Measurements from ENCODE around the gene ANO8. TPM values are rescaled to one million over a fixed set of nuclear protein-coding genes. Genes with fewer than 3 reads are reported as not detected.
"Not testable (repeated sequence)": the region's sequence is repeated elsewhere in the genome, so short reads cannot be mapped to it uniquely, and the experiment has no call there.

ANO8 gene
- total RNA-seq, 4 donors from 2014 or later: 6.2 to 24.5 (median 9.9) TPM

DNA sequence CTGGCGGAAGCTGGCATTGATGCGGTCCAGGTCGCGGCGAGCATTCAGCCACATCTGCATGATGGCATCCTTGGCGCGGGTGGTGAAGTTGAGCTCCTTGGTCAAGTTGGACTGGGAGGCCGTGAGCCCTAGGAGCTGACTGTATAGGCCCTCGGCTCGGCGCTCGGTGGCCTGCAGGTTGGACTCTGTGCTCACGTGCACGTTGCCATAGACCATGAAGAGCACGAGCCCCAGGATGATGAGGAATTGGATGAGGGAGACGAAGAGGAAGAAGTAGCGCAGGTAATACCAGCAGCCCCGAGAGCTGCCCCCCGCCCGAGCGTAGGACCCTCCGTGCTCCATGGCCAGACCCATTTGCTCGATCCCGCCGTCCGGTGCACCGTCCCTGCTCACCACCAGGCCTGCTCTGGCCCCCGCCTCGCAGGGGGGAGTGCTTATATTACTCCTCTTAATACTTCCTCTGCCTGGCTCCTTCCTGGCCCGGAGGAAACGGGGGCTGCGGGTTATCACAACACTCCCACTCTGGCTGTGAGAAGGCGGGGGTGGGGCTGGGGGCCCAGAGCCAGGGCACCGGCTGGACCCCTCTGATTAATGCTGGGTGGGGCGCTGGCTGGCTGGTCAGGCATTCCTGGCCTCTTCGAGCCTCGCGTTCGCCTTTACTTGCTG lies 42.4 kb upstream of the ANO8 start, which contains the start of gene PLVAP:
TSS of gene PLVAP (minus strand) at position 408 of the 666 bp plus-strand sequence. CDS start at position 354, 54 bp downstream.
- in situ Hi-C loops (cut with MboI; ENCODE audit: low sequenced_read_pairs in 4 of 4): no loop called here
- Histone ChIP-seq H3K4me3 (peak within 1 kb of the TSS in 3 of 4 donors; percentile 1 to 33 (median 25)), H3K4me1 (peaks cover 13 to 19% of the 10 kb centered on the region in 2 donors), H3K27ac (peak within 1 kb of the TSS; percentile 4 to 50 (median 36)), H3K36me3 (no peaks in the 10 kb centered on the region), H3K9me3 (no peaks in the 10 kb centered on the region), H3K27me3 (no peaks in the 10 kb centered on the region)
- TF ChIP-seq POLR2A (IDR thresholded peaks at IDR 0.05): no peak
- TF ChIP-seq, protein P1, sequence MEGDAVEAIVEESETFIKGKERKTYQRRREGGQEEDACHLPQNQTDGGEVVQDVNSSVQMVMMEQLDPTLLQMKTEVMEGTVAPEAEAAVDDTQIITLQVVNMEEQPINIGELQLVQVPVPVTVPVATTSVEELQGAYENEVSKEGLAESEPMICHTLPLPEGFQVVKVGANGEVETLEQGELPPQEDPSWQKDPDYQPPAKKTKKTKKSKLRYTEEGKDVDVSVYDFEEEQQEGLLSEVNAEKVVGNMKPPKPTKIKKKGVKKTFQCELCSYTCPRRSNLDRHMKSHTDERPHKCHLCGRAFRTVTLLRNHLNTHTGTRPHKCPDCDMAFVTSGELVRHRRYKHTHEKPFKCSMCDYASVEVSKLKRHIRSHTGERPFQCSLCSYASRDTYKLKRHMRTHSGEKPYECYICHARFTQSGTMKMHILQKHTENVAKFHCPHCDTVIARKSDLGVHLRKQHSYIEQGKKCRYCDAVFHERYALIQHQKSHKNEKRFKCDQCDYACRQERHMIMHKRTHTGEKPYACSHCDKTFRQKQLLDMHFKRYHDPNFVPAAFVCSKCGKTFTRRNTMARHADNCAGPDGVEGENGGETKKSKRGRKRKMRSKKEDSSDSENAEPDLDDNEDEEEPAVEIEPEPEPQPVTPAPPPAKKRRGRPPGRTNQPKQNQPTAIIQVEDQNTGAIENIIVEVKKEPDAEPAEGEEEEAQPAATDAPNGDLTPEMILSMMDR (IDR thresholded peaks at IDR 0.05 in 4 of 5, conservative IDR thresholded peaks at IDR 0.05 in 1 of 5): no peak
- peak in 1 of 2 donors; percentile 26 for ATAC-seq
- DNase-seq: no peak
- intact Hi-C loops (cut with DNase I; ENCODE audit: low total_unique reads): no loop called here

DNA sequence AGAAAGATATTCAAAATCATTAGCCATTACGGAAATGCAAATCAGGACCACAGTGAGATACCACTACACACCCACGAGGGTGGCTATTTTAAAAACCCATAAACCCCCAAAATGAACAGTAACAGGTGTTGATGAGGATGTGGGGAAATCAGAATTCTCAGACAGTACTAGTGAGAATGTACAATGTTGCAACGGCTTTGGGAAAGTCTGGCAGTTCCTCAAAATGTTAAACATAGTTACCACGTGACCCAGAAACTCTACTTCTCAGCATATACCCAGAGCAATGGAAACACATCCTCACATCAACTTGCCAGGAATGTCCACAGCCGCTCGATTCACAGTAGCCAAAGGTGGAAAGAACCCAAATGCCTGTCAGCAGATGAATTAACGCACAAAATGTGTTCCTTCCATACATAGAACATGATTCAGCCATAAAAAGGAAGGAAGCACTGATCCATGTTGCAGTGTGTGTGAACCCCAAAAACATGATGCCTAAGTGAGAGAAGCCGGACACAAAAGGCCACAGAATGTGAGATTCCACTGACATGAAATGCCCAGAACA lies 35.5 kb upstream of the ANO8 start:
- Histone ChIP-seq H3K9me3 (no peaks in the 10 kb centered on the region), H3K36me3 (no peaks in the 10 kb centered on the region), H3K4me3 (peak overlapping the region in 3 of 4 donors; percentile 17 to 29 (median 24)), H3K4me1 (peaks cover 15 to 18% of the 10 kb centered on the region in 2 donors), H3K27me3 (no peaks in the 10 kb centered on the region), H3K27ac (peak overlapping the region; percentile 81 to 93 (median 92))
- ATAC-seq (peak; percentile 96), DNase-seq (peak; percentile 76 to 83)
- TF ChIP-seq, protein P1 (IDR thresholded peaks at IDR 0.05 in 4 of 5, conservative IDR thresholded peaks at IDR 0.05 in 1 of 5): no peak
- TF ChIP-seq POLR2A (IDR thresholded peaks at IDR 0.05): no peak
- in situ Hi-C loops (cut with MboI; ENCODE audit: low sequenced_read_pairs in 4 of 4): no loop called here
- intact Hi-C loops (cut with DNase I; ENCODE audit: low total_unique reads): loop anchor here (5.0 kb wide), 1 partner anchor 97 kb away; no protein-coding TSS in a partner anchor

DNA sequence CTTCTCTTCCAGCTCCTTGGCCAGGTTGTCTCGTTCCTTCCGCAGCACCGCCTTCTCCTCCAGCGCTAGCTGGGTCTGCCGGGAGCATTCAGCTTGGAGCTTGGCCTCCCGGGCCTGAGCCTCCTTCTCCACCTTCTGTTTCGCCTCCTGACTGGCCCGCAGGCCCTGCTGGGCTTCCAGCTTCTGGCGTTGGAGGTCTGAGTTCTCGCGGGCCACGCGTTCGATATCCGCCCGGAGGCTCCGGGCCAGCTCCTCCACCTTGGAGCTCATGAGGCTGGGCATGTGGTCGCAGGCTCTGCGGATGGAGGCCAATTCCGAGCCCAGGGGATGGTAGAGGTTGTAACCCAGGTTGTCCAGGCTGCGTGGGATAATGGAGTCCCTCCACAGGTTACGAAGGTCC lies 30.7 kb upstream of the ANO8 start:
- Histone ChIP-seq H3K9me3 (no peaks in the 10 kb centered on the region), H3K36me3 (no peaks in the 10 kb centered on the region), H3K27me3 (no peaks in the 10 kb centered on the region), H3K4me3 (no peak overlapping the region), H3K27ac (no peak overlapping the region), H3K4me1 (peaks cover 4 to 8% of the 10 kb centered on the region in 2 donors)
- intact Hi-C loops (cut with DNase I; ENCODE audit: low total_unique reads): no loop called here
- no peak for DNase-seq
- in situ Hi-C loops (cut with MboI; ENCODE audit: low sequenced_read_pairs in 4 of 4): no loop called here
- no peak for ATAC-seq
- no peak for TF ChIP-seq POLR2A (IDR thresholded peaks at IDR 0.05)
- TF ChIP-seq, protein P1 (IDR thresholded peaks at IDR 0.05 in 4 of 5, conservative IDR thresholded peaks at IDR 0.05 in 1 of 5): no peak

DNA sequence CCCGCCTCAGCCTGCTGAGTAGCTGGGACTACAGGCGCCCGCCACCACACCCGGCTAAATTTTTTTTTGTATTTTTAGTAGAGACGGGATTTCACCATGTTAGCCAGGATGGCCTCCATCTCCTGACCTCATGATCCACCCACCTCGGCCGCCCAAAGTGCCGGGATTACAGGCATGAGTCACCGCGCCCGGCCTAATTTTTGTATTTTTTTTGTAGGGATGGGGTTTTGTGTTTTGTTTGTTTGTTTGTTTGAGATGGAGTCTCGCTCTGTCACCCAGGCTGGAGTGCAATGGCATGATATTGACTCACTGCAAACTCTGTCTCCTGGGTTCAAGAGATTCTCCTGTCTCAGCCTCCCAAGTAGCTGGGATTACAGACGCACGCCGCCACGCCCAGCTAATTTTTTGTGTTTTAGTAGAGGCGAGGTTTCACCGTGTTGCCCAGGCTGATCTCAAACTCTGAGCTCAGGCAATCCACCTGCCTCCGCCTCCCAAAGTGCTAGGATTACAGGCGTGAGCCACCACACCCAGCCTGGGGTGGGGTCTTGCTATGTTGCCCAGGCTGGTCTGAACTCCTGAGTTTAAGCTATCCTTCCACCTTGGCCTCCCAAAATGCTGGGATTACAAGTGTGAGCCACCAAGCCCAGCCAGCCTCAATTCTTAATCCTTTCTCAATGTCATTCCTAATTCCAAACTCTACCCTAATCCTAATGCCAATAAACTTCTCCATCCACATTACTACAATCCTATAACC lies 29.4 kb upstream of the ANO8 start:
- in situ Hi-C loops (cut with MboI; ENCODE audit: low sequenced_read_pairs in 4 of 4); H3K27ac ChIP-seq; H3K4me3 ChIP-seq; H3K27me3 ChIP-seq; DNase-seq; H3K9me3 ChIP-seq; H3K36me3 ChIP-seq; H3K4me1 ChIP-seq; ATAC-seq; intact Hi-C loops (cut with DNase I; ENCODE audit: low total_unique reads): not testable (repeated sequence)
